ENCODE data around the gene PDZD8. TPM values are rescaled to one million over a fixed set of nuclear protein-coding genes. Genes with fewer than 3 reads are reported as not detected.
A peak's percentile ranks its signal among the peaks of the same experiment; 100 is the strongest.

PDZD8 gene
- total and polyA plus RNA-seq, 2 experiments from 2014 or later: 14.4 to 20.1 TPM

DNA sequence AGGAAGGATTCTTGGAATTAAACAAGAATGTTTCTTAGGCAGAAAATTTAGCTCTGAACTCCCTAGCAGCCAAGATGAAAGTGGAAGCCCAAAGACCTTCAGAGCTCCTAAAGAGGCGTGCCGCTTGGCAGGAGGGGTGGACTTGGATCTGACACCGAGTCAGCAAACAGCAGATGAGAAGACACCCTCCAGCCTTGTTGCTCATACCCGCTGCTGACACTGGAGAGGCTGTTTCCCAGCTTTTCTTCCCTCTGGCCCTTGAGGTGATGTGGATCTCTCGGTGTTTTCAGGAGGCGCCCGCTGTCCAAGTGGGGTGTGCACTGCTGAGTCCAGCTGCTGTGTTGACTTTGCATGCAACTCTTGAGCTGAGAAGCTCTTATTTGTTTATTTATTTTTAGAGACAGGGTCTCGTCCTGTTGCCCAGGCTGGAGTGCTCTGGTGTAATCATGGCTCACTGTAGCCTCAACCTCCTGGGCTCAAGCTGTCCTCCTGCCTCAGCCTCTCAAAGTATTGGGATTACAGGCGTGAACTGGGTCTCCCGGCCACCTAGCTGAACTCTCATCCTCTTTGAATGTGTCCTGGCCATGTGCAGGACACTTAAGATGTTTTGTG, 112.8 kb downstream of the PDZD8 start:
- no peaks in the 10 kb centered on the region for H3K9me2 ChIP-seq (ENCODE audit: insufficient read depth)
- no peaks in the 10 kb centered on the region for H3F3A ChIP-seq (ENCODE audit: insufficient read depth)
- no peak overlapping the region for H3K27ac ChIP-seq
- H2AFZ ChIP-seq: no peak overlapping the region
- H3K9me3 ChIP-seq (ENCODE audit: low read depth): no peaks in the 10 kb centered on the region
- peak; percentile 68 for DNase-seq
- no peaks in the 10 kb centered on the region for H3K79me2 ChIP-seq (ENCODE audit: insufficient read depth)
- WGBS, 2 experiments (ENCODE audit: low coverage in 1 of 2, low lambda C conversion rate in 2 of 2, missing lambda C conversion rate in 2 of 2): 36 to 39% methylated on average over 10 of the region's 10 CpGs
- peaks cover 36% of the 10 kb centered on the region for H3K27me3 ChIP-seq (replicated peaks; ENCODE audit: insufficient read depth)
- H4K20me1 ChIP-seq (ENCODE audit: insufficient read depth): no peaks in the 10 kb centered on the region
- no peak overlapping the region for H3K9ac ChIP-seq
- in situ Hi-C loops (cut with MboI): no loop called here
- TF ChIP-seq EZH2 (IDR thresholded peaks at IDR 0.05; ENCODE audit: insufficient read depth, poor library complexity, severe bottlenecking): no peak
- no peaks in the 10 kb centered on the region for H3K36me3 ChIP-seq (ENCODE audit: low read depth)
- no peak overlapping the region for H3K4me3 ChIP-seq
- peak overlapping the region; percentile 4 for H3K4me2 ChIP-seq (ENCODE audit: unreplicated experiment)
- H3K4me1 ChIP-seq (ENCODE audit: insufficient read depth): no peaks in the 10 kb centered on the region

DNA sequence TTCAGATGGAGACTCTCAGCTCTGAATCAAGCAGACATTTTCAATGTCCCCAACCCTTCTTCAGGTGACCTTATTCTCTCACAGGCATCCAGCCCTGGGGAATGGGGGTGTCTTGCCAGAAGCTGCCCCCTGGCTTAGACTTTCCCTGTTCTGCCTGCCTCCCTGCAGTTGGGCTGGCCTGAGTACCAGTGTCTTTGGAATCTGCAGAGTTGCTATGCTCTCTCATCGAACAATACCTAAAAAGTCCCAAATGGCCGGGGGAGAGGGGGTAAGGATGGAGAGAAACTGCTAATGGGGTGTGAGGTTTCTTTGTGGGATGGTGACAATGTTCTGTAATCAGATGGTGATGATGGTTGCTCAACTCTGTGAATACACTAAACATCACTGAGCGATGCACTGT, 113.7 kb downstream of the PDZD8 start:
- no peaks in the 10 kb centered on the region for H3K79me2 ChIP-seq (ENCODE audit: insufficient read depth)
- TF ChIP-seq EZH2phosphoT487 (IDR thresholded peaks at IDR 0.05; ENCODE audit: insufficient read depth, low read depth) (no peak), EZH2 (IDR thresholded peaks at IDR 0.05; ENCODE audit: insufficient read depth, poor library complexity, severe bottlenecking) (no peak)
- no peaks in the 10 kb centered on the region for H3F3A ChIP-seq (ENCODE audit: insufficient read depth)
- no peaks in the 10 kb centered on the region for H3K4me1 ChIP-seq (ENCODE audit: insufficient read depth)
- no peak overlapping the region for H2AFZ ChIP-seq
- H3K36me3 ChIP-seq (ENCODE audit: low read depth): no peaks in the 10 kb centered on the region
- 76 to 79% methylated on average over 3 of the region's 3 CpGs for WGBS, 2 experiments (ENCODE audit: low coverage in 1 of 2, low lambda C conversion rate in 2 of 2, missing lambda C conversion rate in 2 of 2)
- H3K9me3 ChIP-seq (ENCODE audit: low read depth): no peaks in the 10 kb centered on the region
- in situ Hi-C loops (cut with MboI): no loop called here
- H4K20me1 ChIP-seq (ENCODE audit: insufficient read depth): no peaks in the 10 kb centered on the region
- H3K4me3 ChIP-seq: no peak overlapping the region
- DNase-seq: no peak
- peaks cover 36% of the 10 kb centered on the region for H3K27me3 ChIP-seq (replicated peaks; ENCODE audit: insufficient read depth)
- H3K27ac ChIP-seq: no peak overlapping the region
- H3K9ac ChIP-seq: no peak overlapping the region
- no peaks in the 10 kb centered on the region for H3K9me2 ChIP-seq (ENCODE audit: insufficient read depth)
- H3K4me2 ChIP-seq (ENCODE audit: unreplicated experiment): no peak overlapping the region

DNA sequence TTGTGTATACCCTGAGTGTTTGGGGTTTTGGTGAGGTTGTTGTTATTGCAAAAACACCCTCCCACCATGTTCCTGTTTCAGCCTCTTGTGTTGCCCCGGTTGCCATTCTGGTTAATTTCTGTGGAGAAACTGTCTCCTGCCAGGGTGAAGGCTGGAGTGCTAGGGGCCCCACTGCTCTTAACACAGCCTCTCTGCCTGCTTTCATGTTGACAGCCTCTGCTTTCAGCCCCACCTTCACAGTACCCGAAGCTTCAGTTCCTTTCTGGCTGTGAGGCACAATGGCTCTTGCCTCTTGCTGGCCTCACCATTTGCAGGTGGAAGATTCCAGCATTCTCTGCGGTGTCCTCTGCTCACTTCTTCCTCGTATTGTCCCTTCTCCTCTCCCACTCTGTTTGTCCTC, 115.2 kb downstream of the PDZD8 start:
- TF ChIP-seq EZH2 (IDR thresholded peaks at IDR 0.05; ENCODE audit: insufficient read depth, poor library complexity, severe bottlenecking): no peak
- Histone ChIP-seq H4K20me1 (ENCODE audit: insufficient read depth) (no peaks in the 10 kb centered on the region), H3K27ac (no peak overlapping the region), H3K4me1 (ENCODE audit: insufficient read depth) (no peaks in the 10 kb centered on the region), H3K79me2 (ENCODE audit: insufficient read depth) (no peaks in the 10 kb centered on the region), H3K36me3 (ENCODE audit: low read depth) (no peaks in the 10 kb centered on the region), H3K9me3 (ENCODE audit: low read depth) (no peaks in the 10 kb centered on the region), H3K9me2 (ENCODE audit: insufficient read depth) (no peaks in the 10 kb centered on the region), H3K4me2 (ENCODE audit: unreplicated experiment) (no peak overlapping the region), H3F3A (ENCODE audit: insufficient read depth) (no peaks in the 10 kb centered on the region), H3K27me3 (replicated peaks; ENCODE audit: insufficient read depth) (peaks cover 36% of the 10 kb centered on the region), H3K4me3 (no peak overlapping the region), H3K9ac (no peak overlapping the region), H2AFZ (no peak overlapping the region)
- in situ Hi-C loops (cut with MboI): no loop called here
- no peak for DNase-seq
- 83 to 87% methylated on average over 4 of the region's 4 CpGs for WGBS, 2 experiments (ENCODE audit: low coverage in 1 of 2, low lambda C conversion rate in 2 of 2, missing lambda C conversion rate in 2 of 2)

DNA sequence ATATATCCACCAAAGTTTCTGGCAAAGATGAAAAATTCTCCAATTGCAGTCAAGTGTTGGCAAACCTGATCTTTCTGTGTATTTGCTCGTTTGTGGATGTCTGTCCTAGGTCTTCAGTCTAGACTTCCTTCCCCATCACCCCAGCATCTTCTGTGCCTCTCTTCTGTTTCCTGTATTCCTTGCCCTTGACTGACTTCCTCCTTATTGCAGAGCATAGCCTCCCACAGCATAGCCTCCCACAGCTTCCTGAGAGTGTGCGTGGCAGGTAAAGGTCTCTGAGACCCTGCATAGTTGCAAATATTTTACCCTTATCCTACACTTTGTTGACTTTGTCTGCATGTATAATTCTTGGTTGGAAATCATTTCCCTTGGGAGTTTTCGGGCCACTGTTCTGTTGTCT, 116.0 kb downstream of the PDZD8 start:
- no peaks in the 10 kb centered on the region for H3F3A ChIP-seq (ENCODE audit: insufficient read depth)
- in situ Hi-C loops (cut with MboI): no loop called here

DNA sequence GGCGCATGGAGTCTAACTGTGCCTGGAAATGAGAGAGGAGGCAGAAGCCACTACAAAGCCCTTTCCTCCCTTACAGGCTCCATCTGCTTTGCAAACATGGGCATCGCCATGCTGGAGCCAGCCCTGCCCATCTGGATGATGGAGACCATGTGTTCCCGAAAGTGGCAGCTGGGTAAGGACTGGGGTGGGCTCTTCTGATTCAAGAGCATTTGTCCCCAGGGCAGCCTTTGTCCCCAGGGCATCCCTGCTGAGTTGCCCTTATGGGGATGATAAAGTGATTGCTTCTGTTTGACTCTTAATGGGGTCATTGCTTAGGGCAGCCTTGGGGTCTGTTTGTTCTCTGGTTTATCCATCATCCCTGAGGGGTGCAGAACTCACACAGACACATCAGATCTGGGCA, 117.5 kb downstream of the PDZD8 start:
- in situ Hi-C loops (cut with MboI): no loop called here
- 59 to 60% methylated on average over 3 of the region's 3 CpGs for WGBS, 2 experiments (ENCODE audit: low coverage in 1 of 2, low lambda C conversion rate in 2 of 2, missing lambda C conversion rate in 2 of 2)
- no peak for DNase-seq
- no peak overlapping the region for H3K9ac ChIP-seq
- H3K79me2 ChIP-seq (ENCODE audit: insufficient read depth): no peaks in the 10 kb centered on the region
- H2AFZ ChIP-seq: no peak overlapping the region
- no peak for TF ChIP-seq EZH2phosphoT487 (IDR thresholded peaks at IDR 0.05; ENCODE audit: insufficient read depth, low read depth)
- no peak for TF ChIP-seq EZH2 (IDR thresholded peaks at IDR 0.05; ENCODE audit: insufficient read depth, poor library complexity, severe bottlenecking)
- H3K4me2 ChIP-seq (ENCODE audit: unreplicated experiment): no peak overlapping the region
- no peaks in the 10 kb centered on the region for H3K36me3 ChIP-seq (ENCODE audit: low read depth)
- no peaks in the 10 kb centered on the region for H3K9me2 ChIP-seq (ENCODE audit: insufficient read depth)
- H3F3A ChIP-seq (ENCODE audit: insufficient read depth): no peaks in the 10 kb centered on the region
- H3K4me3 ChIP-seq: no peak overlapping the region
- no peaks in the 10 kb centered on the region for H4K20me1 ChIP-seq (ENCODE audit: insufficient read depth)
- H3K27me3 ChIP-seq (replicated peaks; ENCODE audit: insufficient read depth): peaks cover 36% of the 10 kb centered on the region
- no peak overlapping the region for H3K27ac ChIP-seq
- no peaks in the 10 kb centered on the region for H3K4me1 ChIP-seq (ENCODE audit: insufficient read depth)
- H3K9me3 ChIP-seq (ENCODE audit: low read depth): no peaks in the 10 kb centered on the region

More for the DNA sequence above, 116.0 kb downstream of the PDZD8 start:
- H2AFZ ChIP-seq: no peak overlapping the region
- no peaks in the 10 kb centered on the region for H3K4me1 ChIP-seq (ENCODE audit: insufficient read depth)
- no peak overlapping the region for H3K9ac ChIP-seq
- no peaks in the 10 kb centered on the region for H3K9me3 ChIP-seq (ENCODE audit: low read depth)
- H3K36me3 ChIP-seq (ENCODE audit: low read depth): no peaks in the 10 kb centered on the region
- TF ChIP-seq EZH2phosphoT487 (IDR thresholded peaks at IDR 0.05; ENCODE audit: insufficient read depth, low read depth): no peak
- TF ChIP-seq EZH2 (IDR thresholded peaks at IDR 0.05; ENCODE audit: insufficient read depth, poor library complexity, severe bottlenecking): no peak
- H3K9me2 ChIP-seq (ENCODE audit: insufficient read depth): no peaks in the 10 kb centered on the region
- H3K27ac ChIP-seq: no peak overlapping the region
- no peaks in the 10 kb centered on the region for H4K20me1 ChIP-seq (ENCODE audit: insufficient read depth)
- H3K4me3 ChIP-seq: no peak overlapping the region
- no peak for DNase-seq
- no peaks in the 10 kb centered on the region for H3K79me2 ChIP-seq (ENCODE audit: insufficient read depth)
- H3K27me3 ChIP-seq (replicated peaks; ENCODE audit: insufficient read depth): peaks cover 36% of the 10 kb centered on the region
- 64 to 75% methylated on average over 3 of the region's 3 CpGs for WGBS, 2 experiments (ENCODE audit: low coverage in 1 of 2, low lambda C conversion rate in 2 of 2, missing lambda C conversion rate in 2 of 2)
- no peak overlapping the region for H3K4me2 ChIP-seq (ENCODE audit: unreplicated experiment)

All from GM23248 (cell line).